ENCODE measurements around the gene CPZ. TPM values are rescaled to one million over a fixed set of nuclear protein-coding genes. Genes with fewer than 3 reads are reported as not detected.

Gene CPZ
- total RNA-seq, 1 experiment from 2014 or later = 37.3 TPM

DNA sequence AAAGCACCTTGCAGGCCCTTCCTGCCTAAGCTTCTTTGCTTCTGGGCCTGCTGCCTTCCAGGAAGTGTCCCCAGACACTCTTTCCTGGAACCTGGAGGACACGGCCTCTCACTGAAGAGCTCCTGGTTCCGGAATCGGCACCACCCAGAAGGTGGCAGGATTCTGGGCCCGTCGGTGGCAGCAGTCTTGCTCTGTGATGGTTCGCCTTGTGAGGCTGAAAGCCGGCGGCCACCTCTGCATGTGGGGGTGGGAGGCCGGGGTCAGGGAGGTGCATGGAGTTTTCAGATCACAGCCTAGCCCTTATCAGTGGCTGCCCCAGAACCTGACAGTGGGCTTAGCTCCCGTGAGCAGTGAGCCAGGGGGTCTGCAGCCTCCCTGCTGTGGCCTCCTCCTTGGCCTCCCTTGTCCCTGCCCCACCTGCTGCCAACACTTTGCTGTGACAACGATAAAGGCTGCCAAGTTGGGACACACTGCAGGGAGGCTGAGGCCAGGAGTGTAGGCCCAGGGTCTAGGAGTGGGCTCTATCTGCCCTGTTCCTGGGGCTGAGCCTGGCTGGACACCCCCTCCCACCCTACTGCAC lies 43.1 kb upstream of the CPZ start:
- Histone ChIP-seq H4K5ac (ENCODE audit: insufficient read length, low read depth, low read length) (no peak overlapping the region), H4K8ac (replicated peaks; ENCODE audit: insufficient read length, low read depth, low read length) (no peak overlapping the region), H2AK5ac (ENCODE audit: insufficient read length, low read length) (no peak overlapping the region), H3K23ac (ENCODE audit: insufficient read length, low read depth, low read length) (no peak overlapping the region), H4K20me1 (ENCODE audit: control insufficient read depth, insufficient read depth, insufficient read length) (peaks cover 2% of the 10 kb centered on the region), H3K9ac (ENCODE audit: extremely low read depth, insufficient read length, low read length) (no peak overlapping the region), H4K91ac (ENCODE audit: insufficient read length, low read depth, low read length) (no peak overlapping the region), H3K14ac (ENCODE audit: insufficient read depth, low read length) (no peak overlapping the region), H2BK12ac (ENCODE audit: insufficient read length, low read depth, low read length) (no peak overlapping the region), H3T11ph (ENCODE audit: low read length) (no peak overlapping the region), H3K56ac (ENCODE audit: insufficient read length, low read depth, low read length) (no peak overlapping the region), H3K23me2 (ENCODE audit: insufficient read length, low read depth, low read length, poor library complexity, severe bottlenecking) (no peaks in the 10 kb centered on the region), H3K9me3 (ENCODE audit: control insufficient read depth, low read depth, low read length) (no peaks in the 10 kb centered on the region), H3K27ac (ENCODE audit: insufficient read length, low read depth, low read length) (no peak overlapping the region), H3K79me1 (ENCODE audit: insufficient read depth, low read depth, low read length, poor library complexity, severe bottlenecking) (no peaks in the 10 kb centered on the region), H2BK15ac (ENCODE audit: low read depth, low read length) (no peak overlapping the region), H3K27me3 (ENCODE audit: insufficient read depth, low read length) (no peaks in the 10 kb centered on the region), H3K79me2 (ENCODE audit: insufficient read depth, low read length) (no peaks in the 10 kb centered on the region), H2BK5ac (ENCODE audit: insufficient read length, low read length) (no peak overlapping the region), H3K4me1 (ENCODE audit: insufficient read depth, low read length) (no peaks in the 10 kb centered on the region), H3K4ac (ENCODE audit: low read depth, low read length) (no peak overlapping the region), H3K18ac (ENCODE audit: insufficient read length, low read depth, low read length) (no peak overlapping the region), H2BK20ac (ENCODE audit: low read depth, low read length, poor library complexity, severe bottlenecking) (no peak overlapping the region), H2AFZ (ENCODE audit: low read length) (no peak overlapping the region), H3K4me2 (ENCODE audit: insufficient read depth, insufficient read length, low read length) (no peak overlapping the region), H2BK120ac (ENCODE audit: low read depth, low read length, poor library complexity, severe bottlenecking) (no peak overlapping the region)
- Mint-ChIP-seq H3K27ac (no peak overlapping the region), H3K27me3 (ENCODE audit: low read depth) (peaks cover 4% of the 10 kb centered on the region), H3K4me1 (peaks cover 24 to 36% of the 10 kb centered on the region in 2 experiments), H3K9me3 (no peaks in the 10 kb centered on the region; a peak in 1 of 5 replicates), H3K36me3 (ENCODE audit: insufficient read depth in 1 of 3, low read depth in 3 of 3) (no peaks in the 10 kb centered on the region), H3K4me3 (no peak overlapping the region)
- WGBS (ENCODE audit: extremely low coverage, insufficient read length, low lambda C conversion rate) = no CpG with 5 or more reads among the region's 11 CpGs
- no peak for DNase-seq
- no peak for TF ChIP-seq CTCF (conservative IDR thresholded peaks at IDR 0.05)
